Measurements from ENCODE around the gene ERCC6.

Gene ERCC6

DNA sequence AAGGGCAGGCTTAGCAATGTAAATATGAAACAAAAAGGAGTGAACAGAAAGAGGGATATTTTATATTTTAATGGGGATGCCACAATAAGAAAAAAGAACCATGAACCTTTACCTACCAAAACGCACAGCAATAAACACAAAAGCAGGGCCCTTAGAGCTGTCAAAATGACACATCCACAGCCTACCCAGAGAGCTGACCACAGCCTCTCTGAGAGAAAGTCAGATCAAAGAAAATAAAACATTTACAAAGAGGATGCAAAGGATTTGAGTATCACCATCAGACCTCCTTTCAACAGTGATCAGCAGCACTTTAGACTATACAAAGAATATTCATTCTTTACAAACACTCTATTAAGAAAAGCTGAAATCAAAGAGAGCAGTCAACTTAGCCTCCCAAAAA lies 52.9 kb downstream of the ERCC6 start:
- H4K20me1 ChIP-seq (ENCODE audit: insufficient read depth, low read length, poor library complexity, severe bottlenecking) = no peaks in the 10 kb centered on the region
- no peak overlapping the region for H3K9ac ChIP-seq (ENCODE audit: low read depth, low read length, poor library complexity, severe bottlenecking)
- H3K4me3 ChIP-seq (ENCODE audit: low read length, poor library complexity, severe bottlenecking) = no peak overlapping the region
- no peak overlapping the region for H2AFZ ChIP-seq (ENCODE audit: low read length)
- no peaks in the 10 kb centered on the region for H3F3A ChIP-seq (ENCODE audit: low read depth)
- no peaks in the 10 kb centered on the region for H3K79me2 ChIP-seq (ENCODE audit: insufficient read depth, low read length)
- no peak overlapping the region for H3K4me2 ChIP-seq (ENCODE audit: low read depth, low read length, poor library complexity, severe bottlenecking)
- H3K36me3 ChIP-seq (ENCODE audit: insufficient read depth, low read length) = peaks cover 12% of the 10 kb centered on the region; the same call in 1 of the 2 replicates
- H3K27me3 ChIP-seq (ENCODE audit: insufficient read depth, low read length, poor library complexity, severe bottlenecking) = no peaks in the 10 kb centered on the region
- H3K4me1 ChIP-seq (ENCODE audit: insufficient read depth, low read length, poor library complexity, severe bottlenecking) = no peaks in the 10 kb centered on the region
- H3K9me2 ChIP-seq (replicated peaks; ENCODE audit: low read depth, low read length) = no peaks in the 10 kb centered on the region
- TF ChIP-seq, protein P1, sequence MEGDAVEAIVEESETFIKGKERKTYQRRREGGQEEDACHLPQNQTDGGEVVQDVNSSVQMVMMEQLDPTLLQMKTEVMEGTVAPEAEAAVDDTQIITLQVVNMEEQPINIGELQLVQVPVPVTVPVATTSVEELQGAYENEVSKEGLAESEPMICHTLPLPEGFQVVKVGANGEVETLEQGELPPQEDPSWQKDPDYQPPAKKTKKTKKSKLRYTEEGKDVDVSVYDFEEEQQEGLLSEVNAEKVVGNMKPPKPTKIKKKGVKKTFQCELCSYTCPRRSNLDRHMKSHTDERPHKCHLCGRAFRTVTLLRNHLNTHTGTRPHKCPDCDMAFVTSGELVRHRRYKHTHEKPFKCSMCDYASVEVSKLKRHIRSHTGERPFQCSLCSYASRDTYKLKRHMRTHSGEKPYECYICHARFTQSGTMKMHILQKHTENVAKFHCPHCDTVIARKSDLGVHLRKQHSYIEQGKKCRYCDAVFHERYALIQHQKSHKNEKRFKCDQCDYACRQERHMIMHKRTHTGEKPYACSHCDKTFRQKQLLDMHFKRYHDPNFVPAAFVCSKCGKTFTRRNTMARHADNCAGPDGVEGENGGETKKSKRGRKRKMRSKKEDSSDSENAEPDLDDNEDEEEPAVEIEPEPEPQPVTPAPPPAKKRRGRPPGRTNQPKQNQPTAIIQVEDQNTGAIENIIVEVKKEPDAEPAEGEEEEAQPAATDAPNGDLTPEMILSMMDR (conservative IDR thresholded peaks at IDR 0.05; ENCODE audit: low read length) = no peak
- TF ChIP-seq EZH2phosphoT487 (IDR thresholded peaks at IDR 0.05; ENCODE audit: borderline replicate concordance) = no peak
- no peaks in the 10 kb centered on the region for H3K9me3 ChIP-seq (ENCODE audit: insufficient read depth, low read depth, low read length)

DNA sequence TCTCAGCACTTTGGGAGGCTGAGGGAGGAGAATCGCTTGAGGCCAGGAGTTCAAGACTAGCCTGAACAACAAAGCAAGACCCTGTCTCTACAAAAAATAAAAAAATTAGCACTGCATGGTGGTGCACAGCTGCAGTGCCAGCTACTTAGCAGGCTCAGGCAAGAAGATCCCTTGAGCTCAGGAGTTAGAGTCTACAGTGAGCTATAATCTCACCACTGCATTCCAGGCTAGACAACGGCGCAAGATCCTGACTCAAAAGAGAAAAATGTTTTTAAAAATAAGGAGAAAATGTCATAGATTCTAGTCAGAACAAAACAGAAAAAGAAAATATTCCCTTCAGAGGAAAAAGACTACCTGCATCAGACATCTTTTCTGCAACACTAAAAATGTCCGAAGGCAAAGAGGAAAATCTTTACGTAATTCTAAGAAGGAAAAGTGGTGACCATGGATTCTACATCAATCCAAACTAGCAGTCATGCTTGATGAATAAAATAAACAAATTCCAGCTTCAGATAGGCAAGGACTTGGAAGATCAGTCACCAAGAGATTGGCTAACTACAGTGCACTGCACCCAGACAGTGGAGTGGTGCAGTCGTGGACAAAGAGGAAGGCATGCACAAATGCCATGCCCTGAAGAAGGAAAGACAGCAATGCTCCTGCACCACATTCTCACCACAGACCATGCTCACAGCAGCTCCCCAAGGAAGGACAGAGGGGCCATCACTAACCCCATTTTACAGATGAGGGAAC lies 54.3 kb downstream of the ERCC6 start:
- no peak for TF ChIP-seq EZH2phosphoT487 (IDR thresholded peaks at IDR 0.05; ENCODE audit: borderline replicate concordance)
- TF ChIP-seq, protein P1 (conservative IDR thresholded peaks at IDR 0.05; ENCODE audit: low read length) = no peak
- no peaks in the 10 kb centered on the region for H3F3A ChIP-seq (ENCODE audit: low read depth)
- no peaks in the 10 kb centered on the region for H3K9me2 ChIP-seq (replicated peaks; ENCODE audit: low read depth, low read length)

DNA sequence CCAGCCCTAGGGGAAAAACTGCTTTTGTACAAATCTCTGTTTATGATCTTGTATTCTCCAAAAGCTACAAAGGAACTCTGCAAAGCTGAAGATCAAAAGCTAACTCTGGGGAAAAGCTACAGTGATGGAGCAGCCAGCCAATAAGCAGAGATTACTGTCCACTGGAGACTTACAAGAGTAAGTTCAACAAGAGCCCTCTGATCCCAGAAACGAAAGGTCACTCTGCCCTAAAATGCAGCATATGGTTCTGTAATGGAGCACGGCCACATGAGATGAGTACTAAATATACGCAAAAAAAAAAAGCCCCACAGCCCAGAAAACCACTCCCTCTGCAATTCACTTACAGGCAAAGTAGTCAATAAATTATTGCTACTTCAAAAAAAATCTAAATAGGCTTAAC lies 60.1 kb downstream of the ERCC6 start:
- Histone ChIP-seq H4K20me1 (ENCODE audit: insufficient read depth, low read length, poor library complexity, severe bottlenecking) (no peaks in the 10 kb centered on the region), H3K4me1 (ENCODE audit: insufficient read depth, low read length, poor library complexity, severe bottlenecking) (no peaks in the 10 kb centered on the region), H3K9me2 (replicated peaks; ENCODE audit: low read depth, low read length) (no peaks in the 10 kb centered on the region), H3K36me3 (ENCODE audit: insufficient read depth, low read length) (peaks cover 32% of the 10 kb centered on the region; the same call in 1 of the 2 replicates), H2AFZ (ENCODE audit: low read length) (no peak overlapping the region), H3F3A (ENCODE audit: low read depth) (no peaks in the 10 kb centered on the region), H3K9ac (ENCODE audit: low read depth, low read length, poor library complexity, severe bottlenecking) (no peak overlapping the region), H3K9me3 (ENCODE audit: insufficient read depth, low read depth, low read length) (no peaks in the 10 kb centered on the region), H3K27me3 (ENCODE audit: insufficient read depth, low read length, poor library complexity, severe bottlenecking) (no peaks in the 10 kb centered on the region), H3K79me2 (ENCODE audit: insufficient read depth, low read length) (no peaks in the 10 kb centered on the region), H3K4me2 (ENCODE audit: low read depth, low read length, poor library complexity, severe bottlenecking) (no peak overlapping the region), H3K4me3 (ENCODE audit: low read length, poor library complexity, severe bottlenecking) (no peak overlapping the region)
- TF ChIP-seq, protein P1 (conservative IDR thresholded peaks at IDR 0.05; ENCODE audit: low read length) = no peak
- TF ChIP-seq EZH2phosphoT487 (IDR thresholded peaks at IDR 0.05; ENCODE audit: borderline replicate concordance) = no peak

More for the DNA sequence above, 54.3 kb downstream of the ERCC6 start:
- H4K20me1 ChIP-seq (ENCODE audit: insufficient read depth, low read length, poor library complexity, severe bottlenecking) = no peaks in the 10 kb centered on the region
- no peak overlapping the region for H3K4me3 ChIP-seq (ENCODE audit: low read length, poor library complexity, severe bottlenecking)
- H3K9me3 ChIP-seq (ENCODE audit: insufficient read depth, low read depth, low read length) = no peaks in the 10 kb centered on the region
- H3K79me2 ChIP-seq (ENCODE audit: insufficient read depth, low read length) = no peaks in the 10 kb centered on the region
- H2AFZ ChIP-seq (ENCODE audit: low read length) = no peak overlapping the region
- H3K4me2 ChIP-seq (ENCODE audit: low read depth, low read length, poor library complexity, severe bottlenecking) = no peak overlapping the region
- H3K36me3 ChIP-seq (ENCODE audit: insufficient read depth, low read length) = peaks cover 16% of the 10 kb centered on the region; the same call in 1 of the 2 replicates
- H3K27me3 ChIP-seq (ENCODE audit: insufficient read depth, low read length, poor library complexity, severe bottlenecking) = no peaks in the 10 kb centered on the region
- no peaks in the 10 kb centered on the region for H3K4me1 ChIP-seq (ENCODE audit: insufficient read depth, low read length, poor library complexity, severe bottlenecking)
- no peak overlapping the region for H3K9ac ChIP-seq (ENCODE audit: low read depth, low read length, poor library complexity, severe bottlenecking)
